Subcutaneous abdominal adipose tissue (tissue), 5 donors: Measurements from ENCODE around the gene MAP2.

Experiments
- H3K27ac ChIP-seq: one replicate; pipeline ENCODE4 v1.7.0; 2013; ENCODE audit warnings: low read depth, mild to moderate bottlenecking, inconsistent platforms, low read length, moderate library complexity
- H3K27me3 ChIP-seq, 5 donors: one replicate each; pipeline ENCODE4 v1.7.0; 2013; ENCODE audit warnings: low read length in 5 of 5, inconsistent platforms in 1 of 5; ENCODE audit not compliant: control insufficient read depth in 5 of 5, insufficient read depth in 4 of 5
- H3K36me3 ChIP-seq, 5 donors: one replicate each; pipeline ENCODE4 v1.7.0; 2013; ENCODE audit warnings: low read length in 5 of 5; ENCODE audit not compliant: control insufficient read depth in 5 of 5, insufficient read depth in 5 of 5
- H3K4me1 ChIP-seq, 5 donors: one replicate each; pipeline ENCODE4 v1.7.0; 2013; ENCODE audit warnings: low read length in 5 of 5, mild to moderate bottlenecking in 3 of 5, moderate library complexity in 1 of 5; ENCODE audit not compliant: control insufficient read depth in 5 of 5, insufficient read depth in 5 of 5
- H3K4me3 ChIP-seq, 5 donors: one replicate each; pipeline ENCODE4 v1.7.0; 2013; ENCODE audit warnings: low read length in 5 of 5, low read depth in 1 of 5
- H3K9ac ChIP-seq, 5 donors: one replicate each; pipeline ENCODE4 v1.7.0; 2013; ENCODE audit warnings: low read length in 5 of 5, mild to moderate bottlenecking in 4 of 5, moderate library complexity in 3 of 5
- H3K9me3 ChIP-seq, 5 donors: one replicate each; pipeline ENCODE4 v1.7.0; 2013; ENCODE audit warnings: low read length in 5 of 5; ENCODE audit not compliant: control insufficient read depth in 5 of 5
- donor health status: healthy.
- donor health status: healthy.
- donor health status: healthy.
- donor health status: healthy.
- donor health status: healthy.

Gene MAP2

DNA sequence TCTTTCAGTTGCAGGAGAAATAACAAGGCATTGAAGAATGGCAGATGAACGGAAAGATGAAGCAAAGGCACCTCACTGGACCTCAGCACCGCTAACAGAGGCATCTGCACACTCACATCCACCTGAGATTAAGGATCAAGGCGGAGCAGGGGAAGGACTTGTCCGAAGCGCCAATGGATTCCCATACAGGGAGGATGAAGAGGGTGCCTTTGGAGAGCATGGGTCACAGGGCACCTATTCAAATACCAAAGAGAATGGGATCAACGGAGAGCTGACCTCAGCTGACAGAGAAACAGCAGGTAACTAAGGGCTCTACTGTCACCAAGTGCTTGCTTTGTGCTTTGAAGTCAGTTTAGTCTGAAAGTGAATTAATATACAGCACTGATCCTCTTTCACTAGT is 229.3 kb downstream of the MAP2 start:
- peaks cover 0 to 3% (median 0%) of the 10 kb centered on the region in 5 donors for H3K36me3 ChIP-seq
- no peak overlapping the region for H3K27ac ChIP-seq
- H3K9me3 ChIP-seq, result no peaks in the 10 kb centered on the region
- H3K27me3 ChIP-seq, result no peaks in the 10 kb centered on the region
- no peaks in the 10 kb centered on the region for H3K4me1 ChIP-seq
- H3K9ac ChIP-seq, result no peak overlapping the region
- H3K4me3 ChIP-seq, result no peak overlapping the region

- H3K36me3 ChIP-seq, result no peaks in the 10 kb centered on the region
- no peak overlapping the region for H3K27ac ChIP-seq
- H3K4me3 ChIP-seq, result no peak overlapping the region
- H3K9me3 ChIP-seq, result no peaks in the 10 kb centered on the region
- H3K4me1 ChIP-seq, result no peaks in the 10 kb centered on the region
- H3K9ac ChIP-seq, result no peak overlapping the region
- H3K27me3 ChIP-seq, result no peaks in the 10 kb centered on the region
Measured at GRCh38 chr2:209661286-209661894, 237.5 kb downstream of the MAP2 start.

GRCh38 chr2:209662021-209662420 is 238.2 kb downstream of the MAP2 start:
- Histone ChIP-seq H3K4me3 (no peak overlapping the region), H3K9me3 (no peaks in the 10 kb centered on the region), H3K4me1 (no peaks in the 10 kb centered on the region), H3K36me3 (no peaks in the 10 kb centered on the region), H3K27me3 (no peaks in the 10 kb centered on the region), H3K9ac (no peak overlapping the region), H3K27ac (no peak overlapping the region)

DNA sequence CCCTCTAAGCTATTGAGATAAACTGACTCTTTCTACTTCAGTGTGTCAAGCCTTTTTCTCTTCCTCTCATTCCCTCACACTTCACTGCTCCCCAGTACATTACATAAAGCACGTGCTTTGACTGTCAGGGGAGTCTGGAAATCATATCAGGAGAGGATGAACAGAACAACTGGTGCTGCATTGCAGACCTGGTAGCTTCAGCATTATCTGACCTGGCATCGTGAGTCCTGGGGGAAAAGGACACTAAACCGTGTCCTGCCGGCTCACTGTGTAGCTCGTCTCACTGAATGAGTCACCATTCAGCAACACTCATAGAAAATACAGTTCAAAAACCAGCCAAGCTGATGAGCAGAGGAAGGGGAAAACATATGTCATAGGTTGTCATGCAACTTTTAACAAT is 239.3 kb downstream of the MAP2 start:
- Histone ChIP-seq H3K9ac (no peak overlapping the region), H3K27me3 (no peaks in the 10 kb centered on the region), H3K36me3 (no peaks in the 10 kb centered on the region), H3K4me1 (no peaks in the 10 kb centered on the region), H3K4me3 (no peak overlapping the region), H3K27ac (no peak overlapping the region), H3K9me3 (no peaks in the 10 kb centered on the region)

DNA sequence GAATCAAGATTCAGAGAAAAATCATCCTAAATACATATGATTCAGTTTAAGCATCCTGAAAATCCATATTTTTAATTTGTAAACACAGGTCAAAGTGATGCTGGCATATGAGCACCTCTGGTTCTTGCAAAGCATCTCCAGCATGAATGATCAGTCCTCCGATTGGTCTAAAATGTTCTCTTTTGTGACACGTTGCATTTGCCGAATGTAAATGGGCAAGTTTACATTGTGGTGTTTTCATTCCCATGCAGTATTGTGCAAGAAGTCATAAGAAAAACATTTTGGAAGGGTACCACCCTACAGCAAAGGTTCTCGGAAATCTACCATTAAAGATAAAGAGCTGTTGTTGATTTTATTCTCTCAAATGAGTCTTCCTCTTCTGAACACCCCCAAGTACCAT is 239.8 kb downstream of the MAP2 start:
- Histone ChIP-seq H3K4me3 (no peak overlapping the region), H3K27ac (no peak overlapping the region), H3K9me3 (no peaks in the 10 kb centered on the region), H3K27me3 (no peaks in the 10 kb centered on the region), H3K4me1 (no peaks in the 10 kb centered on the region), H3K9ac (no peak overlapping the region), H3K36me3 (no peaks in the 10 kb centered on the region)

GRCh38 chr2:209666296-209666695 is 242.4 kb downstream of the MAP2 start:
- H3K27me3 ChIP-seq, result no peaks in the 10 kb centered on the region
- no peak overlapping the region for H3K27ac ChIP-seq
- H3K4me3 ChIP-seq, result no peak overlapping the region
- H3K9me3 ChIP-seq, result no peaks in the 10 kb centered on the region
- no peaks in the 10 kb centered on the region for H3K4me1 ChIP-seq
- H3K9ac ChIP-seq, result no peak overlapping the region
- H3K36me3 ChIP-seq, result no peaks in the 10 kb centered on the region

DNA sequence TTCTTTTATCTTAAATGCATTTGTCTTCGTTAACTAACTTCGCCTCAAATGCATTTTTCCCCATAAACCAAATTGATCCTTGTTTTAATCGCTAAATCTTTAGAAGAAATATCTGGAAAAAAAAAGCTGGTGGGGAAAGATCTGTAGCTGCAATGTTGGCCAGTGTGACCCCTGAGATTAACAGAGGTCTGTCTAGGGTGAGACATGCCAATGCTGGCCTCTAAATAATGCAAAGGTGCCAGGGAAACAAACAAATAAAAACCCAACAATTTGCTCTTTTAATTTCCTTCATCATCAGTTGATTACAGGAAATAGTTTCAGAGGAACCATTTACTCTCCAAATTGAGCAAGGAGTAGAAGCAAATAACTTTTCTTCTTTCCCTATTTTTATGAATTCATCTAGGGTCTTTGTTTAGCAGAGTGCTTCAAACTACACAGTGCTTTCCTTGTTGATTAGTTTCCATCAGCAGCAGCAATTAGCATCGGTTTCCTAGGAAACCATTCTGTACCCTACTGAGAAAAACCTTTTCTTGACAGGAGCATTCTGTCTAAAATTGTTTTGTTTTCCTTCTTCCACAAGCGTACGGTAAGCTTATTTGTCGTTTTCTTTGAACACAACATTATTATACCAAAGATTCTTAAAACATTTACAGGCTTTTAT is 247.3 kb downstream of the MAP2 start:
- Histone ChIP-seq H3K27me3 (no peaks in the 10 kb centered on the region), H3K36me3 (no peaks in the 10 kb centered on the region), H3K27ac (no peak overlapping the region), H3K9ac (no peak overlapping the region), H3K9me3 (no peaks in the 10 kb centered on the region), H3K4me3 (no peak overlapping the region), H3K4me1 (no peaks in the 10 kb centered on the region)

- H3K36me3 ChIP-seq, result no peaks in the 10 kb centered on the region
- no peak overlapping the region for H3K27ac ChIP-seq
- H3K9ac ChIP-seq, result no peak overlapping the region
- H3K27me3 ChIP-seq, result no peaks in the 10 kb centered on the region
- H3K4me1 ChIP-seq, result no peaks in the 10 kb centered on the region
- H3K4me3 ChIP-seq, result no peak overlapping the region
- no peaks in the 10 kb centered on the region for H3K9me3 ChIP-seq
Measured at GRCh38 chr2:209673811-209674210, 250.0 kb downstream of the MAP2 start.

GRCh38 chr2:209680596-209680995 is 256.7 kb downstream of the MAP2 start:
- Histone ChIP-seq H3K4me3 (no peak overlapping the region), H3K9ac (no peak overlapping the region), H3K9me3 (no peaks in the 10 kb centered on the region), H3K4me1 (no peaks in the 10 kb centered on the region), H3K27ac (no peak overlapping the region), H3K27me3 (no peaks in the 10 kb centered on the region), H3K36me3 (no peaks in the 10 kb centered on the region)

GRCh38 chr2:209681201-209681735 is 257.4 kb downstream of the MAP2 start:
- Histone ChIP-seq H3K9ac (no peak overlapping the region), H3K4me3 (no peak overlapping the region), H3K36me3 (no peaks in the 10 kb centered on the region), H3K4me1 (no peaks in the 10 kb centered on the region), H3K27me3 (no peaks in the 10 kb centered on the region), H3K27ac (no peak overlapping the region), H3K9me3 (no peaks in the 10 kb centered on the region)
